Measurements from ENCODE around the gene GHRHR. TPM values are rescaled to one million over a fixed set of nuclear protein-coding genes. Genes with fewer than 3 reads are reported as not detected.

Gene GHRHR
- total RNA-seq, 2 donors from 2014 or later, result 4.4 TPM; not detected in 1

DNA sequence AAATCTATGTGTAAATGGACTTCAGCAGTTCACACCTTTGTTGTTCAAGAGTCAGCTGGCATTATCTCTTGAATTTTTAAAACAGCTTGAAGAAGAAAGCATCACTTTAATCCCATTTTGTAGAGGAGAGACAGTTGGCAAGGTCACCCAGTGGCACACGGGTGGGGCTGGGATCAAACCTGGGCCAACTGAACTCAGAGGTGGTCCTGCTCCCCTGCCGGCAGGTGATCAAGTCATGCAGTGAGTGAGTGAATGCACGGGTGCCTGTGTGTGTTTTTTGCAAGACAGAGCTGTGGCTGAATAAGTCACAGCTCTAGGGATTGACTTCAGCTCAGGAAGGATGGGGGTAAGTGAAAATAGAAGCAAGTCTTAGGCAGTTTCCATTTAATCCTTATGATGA is 9.5 kb downstream of the GHRHR start:
- TF ChIP-seq, protein P1, sequence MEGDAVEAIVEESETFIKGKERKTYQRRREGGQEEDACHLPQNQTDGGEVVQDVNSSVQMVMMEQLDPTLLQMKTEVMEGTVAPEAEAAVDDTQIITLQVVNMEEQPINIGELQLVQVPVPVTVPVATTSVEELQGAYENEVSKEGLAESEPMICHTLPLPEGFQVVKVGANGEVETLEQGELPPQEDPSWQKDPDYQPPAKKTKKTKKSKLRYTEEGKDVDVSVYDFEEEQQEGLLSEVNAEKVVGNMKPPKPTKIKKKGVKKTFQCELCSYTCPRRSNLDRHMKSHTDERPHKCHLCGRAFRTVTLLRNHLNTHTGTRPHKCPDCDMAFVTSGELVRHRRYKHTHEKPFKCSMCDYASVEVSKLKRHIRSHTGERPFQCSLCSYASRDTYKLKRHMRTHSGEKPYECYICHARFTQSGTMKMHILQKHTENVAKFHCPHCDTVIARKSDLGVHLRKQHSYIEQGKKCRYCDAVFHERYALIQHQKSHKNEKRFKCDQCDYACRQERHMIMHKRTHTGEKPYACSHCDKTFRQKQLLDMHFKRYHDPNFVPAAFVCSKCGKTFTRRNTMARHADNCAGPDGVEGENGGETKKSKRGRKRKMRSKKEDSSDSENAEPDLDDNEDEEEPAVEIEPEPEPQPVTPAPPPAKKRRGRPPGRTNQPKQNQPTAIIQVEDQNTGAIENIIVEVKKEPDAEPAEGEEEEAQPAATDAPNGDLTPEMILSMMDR (IDR thresholded peaks at IDR 0.05), result no peak
- TF ChIP-seq POLR2AphosphoS5 (IDR thresholded peaks at IDR 0.05), result no peak
- no peak for TF ChIP-seq POLR2A (IDR thresholded peaks at IDR 0.05)
- H3K4me1 ChIP-seq (replicated peaks), result peaks cover 14% of the 10 kb centered on the region
- no peaks in the 10 kb centered on the region for H3K9me3 ChIP-seq
- no peak for DNase-seq (ENCODE audit: low spot score)
- H3K36me3 ChIP-seq, result no peaks in the 10 kb centered on the region
- H3K27ac ChIP-seq, result no peak overlapping the region
- WGBS, result 78% methylated on average over 3 of the region's 3 CpGs
- intact Hi-C loops (cut with DNase I), result no loop called here
- no peaks in the 10 kb centered on the region for H3K27me3 ChIP-seq (replicated peaks; ENCODE audit: insufficient read depth)
- H3K4me3 ChIP-seq, result no peak overlapping the region

DNA sequence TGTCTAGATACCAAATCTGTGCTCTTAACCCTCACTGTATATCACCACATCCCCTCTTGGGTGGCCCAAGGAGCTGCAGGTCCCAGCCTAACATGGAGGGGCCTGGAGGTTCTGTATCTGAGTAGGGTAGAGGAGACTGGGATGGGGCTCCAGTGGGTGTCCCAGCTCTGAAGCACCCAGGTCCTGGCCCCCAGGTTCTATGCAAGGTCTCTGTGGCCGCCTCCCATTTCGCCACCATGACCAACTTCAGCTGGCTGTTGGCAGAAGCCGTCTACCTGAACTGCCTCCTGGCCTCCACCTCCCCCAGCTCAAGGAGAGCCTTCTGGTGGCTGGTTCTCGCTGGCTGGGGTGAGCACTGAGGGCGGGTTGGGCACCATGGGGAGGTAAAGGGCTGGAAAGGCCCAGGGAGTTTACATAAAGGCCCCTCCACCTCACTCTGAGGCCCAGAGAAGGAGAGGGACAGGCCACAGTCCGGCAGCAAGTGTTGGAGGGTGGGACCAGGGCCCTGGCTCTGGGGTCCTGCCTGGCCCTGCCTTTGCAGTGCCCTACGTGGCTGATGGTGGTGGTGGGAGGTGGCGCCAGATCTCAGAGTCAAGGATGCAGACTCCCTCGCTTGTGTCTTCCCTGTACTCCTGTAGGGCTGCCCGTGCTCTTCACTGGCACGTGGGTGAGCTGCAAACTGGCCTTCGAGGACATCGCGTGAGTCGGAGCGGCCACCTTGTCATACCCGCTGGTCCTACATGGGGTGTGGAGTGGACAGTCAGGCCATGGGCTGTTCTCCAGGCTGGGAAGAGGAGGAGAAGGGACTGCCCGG is 10.2 kb downstream of the GHRHR start:
- no peaks in the 10 kb centered on the region for H3K9me3 ChIP-seq
- no peak overlapping the region for H3K4me3 ChIP-seq
- no peak overlapping the region for H3K27ac ChIP-seq
- no peaks in the 10 kb centered on the region for H3K36me3 ChIP-seq
- H3K4me1 ChIP-seq (replicated peaks), result peaks cover 17% of the 10 kb centered on the region
- no peaks in the 10 kb centered on the region for H3K27me3 ChIP-seq (replicated peaks; ENCODE audit: insufficient read depth)
- intact Hi-C loops (cut with DNase I), result no loop called here
- TF ChIP-seq, protein P1 (IDR thresholded peaks at IDR 0.05), result no peak
- TF ChIP-seq POLR2AphosphoS5 (IDR thresholded peaks at IDR 0.05) (no peak), POLR2A (IDR thresholded peaks at IDR 0.05) (no peak)
- no peak for DNase-seq (ENCODE audit: low spot score)
- 94% methylated on average over 18 of the region's 18 CpGs for WGBS

DNA sequence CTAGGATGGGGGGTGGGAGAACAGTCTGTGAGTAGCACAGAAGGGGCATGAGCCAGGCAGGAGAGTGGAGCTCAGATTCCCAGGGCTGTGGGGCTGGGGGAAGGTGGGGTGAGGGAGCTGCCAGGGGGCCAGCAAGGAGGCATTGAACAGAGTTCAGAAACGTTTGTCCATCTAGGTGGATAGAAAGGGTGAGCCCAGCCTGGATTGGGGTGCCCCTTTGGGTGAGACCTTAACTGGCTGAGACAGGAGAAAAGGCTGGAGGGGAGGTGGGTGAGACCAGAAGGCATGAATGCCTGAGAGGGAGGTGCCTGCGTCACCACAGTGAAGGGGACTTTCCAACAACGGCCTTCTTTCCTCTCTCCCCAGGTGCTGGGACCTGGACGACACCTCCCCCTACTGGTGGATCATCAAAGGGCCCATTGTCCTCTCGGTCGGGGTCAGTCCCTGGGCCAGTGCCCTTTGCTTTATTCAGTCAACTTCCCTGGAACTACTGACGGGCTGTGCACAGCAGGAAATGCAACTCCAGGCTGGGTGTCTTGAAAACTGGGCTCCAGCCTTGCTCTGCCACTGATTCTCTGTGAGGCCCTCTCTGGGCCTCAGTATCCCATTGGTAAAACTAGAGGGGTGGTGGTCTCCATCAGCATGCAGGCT is 11.0 kb downstream of the GHRHR start:
- peak; percentile 29 for DNase-seq (ENCODE audit: low spot score)
- 25% methylated on average over 7 of the region's 7 CpGs for WGBS
- TF ChIP-seq POLR2A (IDR thresholded peaks at IDR 0.05) (no peak), POLR2AphosphoS5 (IDR thresholded peaks at IDR 0.05) (peak; percentile 26)
- TF ChIP-seq, protein P1 (IDR thresholded peaks at IDR 0.05), result peak; percentile 17 to 72 (median 53)
- Histone ChIP-seq H3K27ac (no peak overlapping the region), H3K9me3 (no peaks in the 10 kb centered on the region), H3K4me3 (no peak overlapping the region), H3K27me3 (replicated peaks; ENCODE audit: insufficient read depth) (no peaks in the 10 kb centered on the region), H3K4me1 (replicated peaks) (peaks cover 15% of the 10 kb centered on the region), H3K36me3 (no peaks in the 10 kb centered on the region)
- intact Hi-C loops (cut with DNase I), result loop anchor here (5.0 kb wide), 2 partner anchors 172 to 232 kb away; no protein-coding TSS in a partner anchor

DNA sequence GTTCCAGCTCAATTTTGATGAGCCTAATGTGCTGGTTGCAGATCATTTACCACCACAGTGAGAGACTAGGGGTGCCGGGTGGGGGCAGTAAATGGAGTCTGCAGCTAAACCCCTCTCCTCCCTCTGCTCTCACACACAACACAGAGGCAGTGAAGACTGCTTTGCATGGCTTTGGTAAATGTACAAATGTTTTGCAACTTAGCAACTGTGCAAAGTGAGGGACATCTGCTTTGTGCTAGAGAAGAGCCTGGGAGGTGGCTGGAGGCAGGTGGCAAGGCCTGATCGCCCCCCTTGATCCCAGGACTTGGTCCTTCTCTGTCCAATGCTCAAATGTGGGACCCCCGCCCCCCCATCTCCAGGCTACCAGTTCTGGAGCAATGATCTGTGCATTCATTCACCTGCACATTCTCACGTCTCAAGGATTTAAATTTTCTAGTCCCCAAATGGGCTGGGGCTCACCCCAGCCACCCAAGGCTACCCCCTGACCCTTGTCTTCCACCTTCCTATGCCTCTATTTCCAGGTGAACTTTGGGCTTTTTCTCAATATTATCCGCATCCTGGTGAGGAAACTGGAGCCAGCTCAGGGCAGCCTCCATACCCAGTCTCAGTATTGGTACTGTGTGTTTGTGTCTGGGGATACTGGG is 11.6 kb downstream of the GHRHR start:
- Histone ChIP-seq H3K4me3 (no peak overlapping the region), H3K4me1 (replicated peaks) (peaks cover 9% of the 10 kb centered on the region), H3K27me3 (replicated peaks; ENCODE audit: insufficient read depth) (no peaks in the 10 kb centered on the region), H3K36me3 (no peaks in the 10 kb centered on the region), H3K27ac (no peak overlapping the region), H3K9me3 (no peaks in the 10 kb centered on the region)
- intact Hi-C loops (cut with DNase I), result loop anchor here (5.0 kb wide), 2 partner anchors 173 to 233 kb away; no protein-coding TSS in a partner anchor
- no peak for DNase-seq (ENCODE audit: low spot score)
- TF ChIP-seq, protein P1 (IDR thresholded peaks at IDR 0.05), result no peak
- TF ChIP-seq POLR2AphosphoS5 (IDR thresholded peaks at IDR 0.05) (no peak), POLR2A (IDR thresholded peaks at IDR 0.05) (no peak)
- 91% methylated on average over 5 of the region's 5 CpGs for WGBS
